Activated gamma-delta T cell treated with anti-CD3 and anti-CD28 coated beads, Interleukin-2, amount 50 U/mL, for 16 hours (primary cell): Measurements from ENCODE around the gene IL9R.
"Not testable (repeated sequence)": the region's sequence is repeated elsewhere in the genome, so short reads cannot be mapped to it uniquely, and the experiment has no call there.

ENCODE experiments used
- DNase-seq: peaks from one replicate; pipeline ENCODE4 v3.0.0-alpha.2; 2020; ENCODE audit warnings: low read depth

The IL9R gene

GRCh38 chrX:155997436-155997835 lies at the start of gene IL9R:
Gene IL9R, plus strand, starts transcription at chrX:155997696. Its CDS starts 64 bp downstream, at chrX:155997760.
- DNase-seq: peak; percentile 39

- DNase-seq: no peak
Observed at GRCh38 chrX:155949098-155949497, 48.4 kb upstream of the IL9R start.

- no peak for DNase-seq
Observed at GRCh38 chrX:155951237-155951789, 46.2 kb upstream of the IL9R start.

GRCh38 chrX:155953055-155953454 lies 44.4 kb upstream of the IL9R start:
- DNase-seq: no peak

- DNase-seq: no peak
Observed at GRCh38 chrX:155954793-155955192, 42.7 kb upstream of the IL9R start.

GRCh38 chrX:155956099-155956498 lies 41.4 kb upstream of the IL9R start:
- DNase-seq: no peak

GRCh38 chrX:155956649-155957048 lies 40.8 kb upstream of the IL9R start:
- DNase-seq: no peak

- DNase-seq: no peak
Observed at GRCh38 chrX:155957843-155958242, 39.7 kb upstream of the IL9R start.

GRCh38 chrX:155959018-155959587 lies 38.4 kb upstream of the IL9R start:
- no peak for DNase-seq

GRCh38 chrX:155962906-155963305 lies 34.6 kb upstream of the IL9R start:
- no peak for DNase-seq

- DNase-seq: peak; percentile 12
Observed at GRCh38 chrX:155966876-155967275, 30.6 kb upstream of the IL9R start.

- no peak for DNase-seq
Observed at GRCh38 chrX:155967653-155968325, 29.7 kb upstream of the IL9R start.

GRCh38 chrX:155968326-155968661 lies 29.2 kb upstream of the IL9R start:
- DNase-seq: no peak

- DNase-seq: no peak
Observed at GRCh38 chrX:155968791-155969190, 28.7 kb upstream of the IL9R start.

- DNase-seq: not testable (repeated sequence)
Observed at GRCh38 chrX:155971658-155972057, 25.8 kb upstream of the IL9R start.

- DNase-seq: not testable (repeated sequence)
Observed at GRCh38 chrX:155972241-155972640, 25.3 kb upstream of the IL9R start.

GRCh38 chrX:155983326-155983725 lies 14.2 kb upstream of the IL9R start:
- DNase-seq: no peak

GRCh38 chrX:155985208-155985607 lies 12.3 kb upstream of the IL9R start:
- DNase-seq: no peak

GRCh38 chrX:155986995-155987394 lies 10.5 kb upstream of the IL9R start:
- DNase-seq: not testable (repeated sequence)

- DNase-seq: no peak
Observed at GRCh38 chrX:155988859-155989258, 8.6 kb upstream of the IL9R start.

GRCh38 chrX:155993421-155993820 lies 4.1 kb upstream of the IL9R start:
- DNase-seq: no peak

GRCh38 chrX:155995321-155995875 lies 2.1 kb upstream of the IL9R start:
- no peak for DNase-seq

GRCh38 chrX:155998116-155998515 lies 620 bp downstream of the IL9R start:
- no peak for DNase-seq
